Fibroblast of lung (primary cell): Measurements from ENCODE around the gene INSR. TPM values are rescaled to one million over a fixed set of nuclear protein-coding genes. Genes with fewer than 3 reads are reported as not detected.

Experiments used
- DNase-seq, 2 donors: peaks; one replicate each; pipeline versions ENCODE4 v3.0.0 to v3.0.0-alpha.2; 2010; ENCODE audit warnings: low read depth in 2 of 2
- H2AFZ ChIP-seq: 2 replicates; pipeline ENCODE4 v1.5.1; 2012; ENCODE audit warnings: low read length, control low read depth, inconsistent platforms
- H3K27ac ChIP-seq: 2 replicates; pipeline ENCODE4 v1.5.1; 2011; ENCODE audit warnings: low read length, control low read depth; ENCODE audit not compliant: insufficient read depth
- H3K27me3 ChIP-seq: 2 replicates; pipeline ENCODE4 v1.5.1; 2011; ENCODE audit warnings: mild to moderate bottlenecking, low read length; ENCODE audit not compliant: control insufficient read depth, insufficient read depth
- H3K36me3 ChIP-seq: 2 replicates; pipeline ENCODE4 v1.5.1; 2011; ENCODE audit warnings: low read length; ENCODE audit not compliant: control insufficient read depth, insufficient read depth
- H3K4me1 ChIP-seq: 2 replicates; pipeline ENCODE4 v1.5.1; 2011; ENCODE audit warnings: low read length; ENCODE audit not compliant: control insufficient read depth, insufficient read depth; ENCODE audit errors: extremely low read depth
- H3K4me2 ChIP-seq: 2 replicates; pipeline ENCODE4 v1.5.1; 2011; ENCODE audit warnings: low read length, control low read depth; ENCODE audit not compliant: insufficient read depth; ENCODE audit errors: extremely low read depth
- H3K4me3 ChIP-seq, 4 experiments: fragments of 200-600 bp in 1 of 4; sonication (generic) in 1 of 4; replicated peaks in 1 of 4; 2 replicates each; pipeline ENCODE4 v1.5.1; 2011 to 2016; ENCODE audit warnings: low read length in 4 of 4, low read depth in 3 of 4, mild to moderate bottlenecking in 3 of 4, control low read depth in 2 of 4, inconsistent platforms in 1 of 4, mixed read lengths in 1 of 4; ENCODE audit not compliant: insufficient read depth in 1 of 4; ENCODE audit errors: control extremely low read depth in 1 of 4
- H3K79me2 ChIP-seq: 2 replicates; pipeline ENCODE4 v1.5.1; 2012; ENCODE audit warnings: mild to moderate bottlenecking, low read length, inconsistent platforms; ENCODE audit not compliant: control insufficient read depth, insufficient read depth
- H3K9ac ChIP-seq: 2 replicates; pipeline ENCODE4 v1.5.1; 2011; ENCODE audit warnings: mild to moderate bottlenecking, low read length, control low read depth; ENCODE audit not compliant: insufficient read depth
- H3K9me3 ChIP-seq: 2 replicates; pipeline ENCODE4 v1.5.1; 2012; ENCODE audit warnings: low read depth, low read length; ENCODE audit not compliant: control insufficient read depth, insufficient read depth
- H4K20me1 ChIP-seq: 2 replicates; pipeline ENCODE4 v1.5.1; 2011; ENCODE audit warnings: low read length; ENCODE audit not compliant: control insufficient read depth, insufficient read depth; ENCODE audit errors: extremely low read depth
- CTCF ChIP-seq, 2 donors: IDR thresholded peaks in 1 of 2; conservative IDR thresholded peaks in 1 of 2; 1 replicate in 1 of 2; 2 replicates in 1 of 2; pipeline ENCODE4 v1.5.1; 2011 to 2012; ENCODE audit warnings: low read length in 2 of 2, control low read depth in 1 of 2, inconsistent platforms in 1 of 2, low read depth in 1 of 2, mild to moderate bottlenecking in 1 of 2
- EZH2 ChIP-seq: IDR thresholded peaks from 2 replicates; pipeline ENCODE4 v1.5.1; 2012; ENCODE audit warnings: low read length, control low read depth, mild to moderate bottlenecking; ENCODE audit errors: missing control alignments
- polyA plus RNA-seq, 2 donors: library from polyadenylated mRNA; depleted of rRNA in 1 of 2; stranded (reverse) in 1 of 2; unstranded in 1 of 2; fragments of >200 nt; gene quantifications; 2 replicates each; pipeline ENCODE4 v1.2.1, GENCODE V29; 2011 to 2012; ENCODE audit warnings: missing spikeins in 1 of 2
- total RNA-seq: library from RNA; depleted of rRNA; stranded (reverse); fragments of >200 nt; gene quantifications from 2 replicates; pipeline ENCODE4 v1.2.1, GENCODE V29; 2014

INSR gene
- total and polyA plus RNA-seq, 2 donors (not counting 1 experiment from before 2014, with no cell fraction given), result 3.7 to 23.9 TPM

DNA sequence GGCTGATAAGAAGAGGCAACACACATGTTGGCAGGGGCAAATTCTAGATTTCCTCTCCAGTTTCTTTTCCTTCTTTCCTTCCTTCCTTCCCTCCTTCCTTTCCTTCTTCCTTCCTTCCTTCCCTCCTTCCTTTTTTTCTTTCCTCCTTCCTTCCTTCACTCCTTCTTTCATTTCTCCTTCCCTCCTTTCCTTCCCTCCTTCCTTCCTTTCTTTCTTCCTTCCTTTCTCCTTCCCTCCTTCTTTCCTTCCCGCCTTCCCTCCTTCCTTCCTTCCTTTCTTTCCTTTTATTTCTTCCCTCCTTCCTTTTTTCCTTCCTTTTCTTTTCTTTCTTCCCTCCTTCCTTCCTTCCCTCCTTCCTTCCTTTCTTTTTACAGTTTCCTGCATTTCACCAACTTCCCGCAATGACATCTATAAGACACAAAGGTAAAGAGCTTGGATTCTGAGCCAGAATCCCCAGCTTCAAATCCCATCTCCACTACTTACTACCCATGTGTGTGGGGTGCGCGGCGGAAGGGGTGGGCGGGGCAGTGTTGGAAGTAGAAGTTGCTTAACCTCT, 35.3 kb downstream of the INSR start:
- Histone ChIP-seq H3K4me2 (no peak overlapping the region), H3K4me1 (no peaks in the 10 kb centered on the region), H3K9ac (no peak overlapping the region), H3K27ac (no peak overlapping the region), H2AFZ (no peak overlapping the region), H3K9me3 (no peaks in the 10 kb centered on the region), H4K20me1 (no peaks in the 10 kb centered on the region), H3K36me3 (no peaks in the 10 kb centered on the region), H3K79me2 (no peaks in the 10 kb centered on the region), H3K4me3 (no peak overlapping the region), H3K27me3 (no peaks in the 10 kb centered on the region)
- TF ChIP-seq CTCF (conservative IDR thresholded peaks at IDR 0.05 in 1 of 2, IDR thresholded peaks at IDR 0.05 in 1 of 2; ENCODE audit: low read depth in 1 of 2, low read length in 2 of 2), result no peak
- TF ChIP-seq EZH2, result no peak
- DNase-seq, result no peak

GRCh38 chr19:7258041-7258839, 36.0 kb downstream of the INSR start:
- H3K9ac ChIP-seq, result no peak overlapping the region
- DNase-seq, result no peak
- no peaks in the 10 kb centered on the region for H4K20me1 ChIP-seq
- no peak overlapping the region for H3K4me3 ChIP-seq
- H3K27me3 ChIP-seq, result no peaks in the 10 kb centered on the region
- H3K27ac ChIP-seq, result no peak overlapping the region
- no peak overlapping the region for H2AFZ ChIP-seq
- H3K4me2 ChIP-seq, result no peak overlapping the region
- TF ChIP-seq EZH2, result no peak
- no peak for TF ChIP-seq CTCF (conservative IDR thresholded peaks at IDR 0.05 in 1 of 2, IDR thresholded peaks at IDR 0.05 in 1 of 2; ENCODE audit: low read depth in 1 of 2, low read length in 2 of 2)
- H3K4me1 ChIP-seq, result no peaks in the 10 kb centered on the region
- no peaks in the 10 kb centered on the region for H3K79me2 ChIP-seq
- no peaks in the 10 kb centered on the region for H3K9me3 ChIP-seq
- no peaks in the 10 kb centered on the region for H3K36me3 ChIP-seq

- Histone ChIP-seq H3K79me2 (no peaks in the 10 kb centered on the region), H4K20me1 (no peaks in the 10 kb centered on the region), H3K9me3 (no peaks in the 10 kb centered on the region), H3K27me3 (no peaks in the 10 kb centered on the region), H3K4me2 (no peak overlapping the region), H3K4me3 (no peak overlapping the region), H3K36me3 (no peaks in the 10 kb centered on the region), H3K27ac (no peak overlapping the region), H3K9ac (no peak overlapping the region), H3K4me1 (no peaks in the 10 kb centered on the region), H2AFZ (no peak overlapping the region)
- TF ChIP-seq CTCF (conservative IDR thresholded peaks at IDR 0.05 in 1 of 2, IDR thresholded peaks at IDR 0.05 in 1 of 2; ENCODE audit: low read depth in 1 of 2, low read length in 2 of 2) (no peak), EZH2 (no peak)
- peak; percentile 32 to 85 for DNase-seq
Measured at GRCh38 chr19:7257148-7258040, 36.8 kb downstream of the INSR start.
